SU-DHL-6 (cell line): ENCODE data around the gene CERS6.
"Not testable (repeated sequence)": the region's sequence is repeated elsewhere in the genome, so short reads cannot be mapped to it uniquely, and the experiment has no call there.

ENCODE experiments used
- H2AFZ ChIP-seq: fragments of 200-600 bp; sonication (generic); 2 replicates; pipeline ENCODE4 v1.6.1; 2014; ENCODE audit warnings: low read depth, mild to moderate bottlenecking, moderate library complexity, mixed read lengths, antibody characterized with exemption, low read length; ENCODE audit not compliant: severe bottlenecking
- H3F3A ChIP-seq: fragments of 200-600 bp; shearing (Covaris generic); 2 replicates; pipeline ENCODE4 v1.6.0; 2016; ENCODE audit warnings: antibody characterized with exemption, mild to moderate bottlenecking; ENCODE audit not compliant: insufficient read depth
- H3K27ac ChIP-seq: fragments of 200-600 bp; sonication (generic); 2 replicates; pipeline ENCODE4 v1.5.1; 2016; ENCODE audit warnings: low read depth, mild to moderate bottlenecking, low read length, moderate library complexity, mixed read lengths
- H3K27me3 ChIP-seq: fragments of 200-600 bp; sonication (generic), shearing (Covaris generic); 2 replicates; pipeline ENCODE4 v1.6.0; 2014; ENCODE audit warnings: mild to moderate bottlenecking, low read length
- H3K36me3 ChIP-seq: fragments of 200-600 bp; sonication (generic); 2 replicates; pipeline ENCODE4 v1.6.1; 2014; ENCODE audit warnings: mild to moderate bottlenecking, low read length, mixed read lengths
- H3K4me2 ChIP-seq: fragments of 300-600, 200-600 bp; shearing (Covaris generic), sonication (generic); 2 replicates; pipeline ENCODE4 v1.6.0; 2014; ENCODE audit warnings: low read length, low read depth, mild to moderate bottlenecking; ENCODE audit not compliant: poor library complexity, severe bottlenecking
- H3K4me3 ChIP-seq: fragments of 200-600 bp; sonication (generic); 2 replicates; pipeline ENCODE4 v1.5.1; 2014; ENCODE audit warnings: antibody characterized with exemption, low read length, mild to moderate bottlenecking, mixed read lengths; ENCODE audit not compliant: insufficient read depth, poor library complexity, severe bottlenecking
- H3K79me2 ChIP-seq: fragments of 200-600 bp; sonication (generic); 2 replicates; pipeline ENCODE4 v1.6.1; 2014; ENCODE audit warnings: mild to moderate bottlenecking, low read length, moderate library complexity; ENCODE audit not compliant: insufficient read depth
- H3K9ac ChIP-seq: fragments of 200-600 bp; sonication (generic); 2 replicates; pipeline ENCODE4 v1.7.0; 2014; ENCODE audit warnings: mild to moderate bottlenecking, low read length
- H3K9me2 ChIP-seq: fragments of 200-600 bp; sonication (generic); replicated peaks from 2 replicates; pipeline ENCODE4 v1.6.1; 2014; ENCODE audit warnings: low read length; ENCODE audit not compliant: insufficient read depth
- H3K9me3 ChIP-seq: fragments of 200-600 bp; sonication (generic); 2 replicates; pipeline ENCODE4 v1.6.1; 2014; ENCODE audit warnings: low read length, mixed read lengths; ENCODE audit not compliant: insufficient read depth
- H4K20me1 ChIP-seq: fragments of 200-600 bp; sonication (generic); 2 replicates; pipeline ENCODE4 v1.6.1; 2014; ENCODE audit warnings: low read depth, mild to moderate bottlenecking, antibody characterized with exemption, low read length, moderate library complexity, mixed read lengths
- CTCF ChIP-seq: fragments of 200-600 bp; sonication (generic); IDR thresholded peaks from one replicate; pipeline ENCODE4 v1.5.1; 2017; ENCODE audit warnings: antibody characterized with exemption, mild to moderate bottlenecking, low read length, moderate library complexity; ENCODE audit not compliant: insufficient read depth, poor library complexity, severe bottlenecking
- EZH2phosphoT487 ChIP-seq: fragments of 200-600 bp; sonication (generic), shearing (Covaris generic); conservative IDR thresholded peaks from 2 replicates; pipeline ENCODE4 v1.6.1; 2018; ENCODE audit warnings: mild to moderate bottlenecking, antibody characterized with exemption, low read length, moderate library complexity, mixed read lengths

CERS6 gene

GRCh38 chr2:168655207-168655606 lies 199.1 kb downstream of the CERS6 start:
- no peaks in the 10 kb centered on the region for H4K20me1 ChIP-seq
- no peak overlapping the region for H3K4me2 ChIP-seq
- H3F3A ChIP-seq: no peaks in the 10 kb centered on the region
- H2AFZ ChIP-seq: no peak overlapping the region
- H3K4me3 ChIP-seq: no peak overlapping the region
- TF ChIP-seq CTCF: no peak
- TF ChIP-seq EZH2phosphoT487: no peak
- H3K9ac ChIP-seq: no peak overlapping the region
- H3K9me2 ChIP-seq: no peaks in the 10 kb centered on the region
- H3K79me2 ChIP-seq: no peaks in the 10 kb centered on the region
- no peaks in the 10 kb centered on the region for H3K27me3 ChIP-seq
- no peak overlapping the region for H3K27ac ChIP-seq
- no peaks in the 10 kb centered on the region for H3K9me3 ChIP-seq
- H3K36me3 ChIP-seq: no peaks in the 10 kb centered on the region

GRCh38 chr2:168657378-168657777 lies 201.3 kb downstream of the CERS6 start:
- H4K20me1 ChIP-seq, H3K79me2 ChIP-seq, H3K9ac ChIP-seq, H3K36me3 ChIP-seq, H3K4me3 ChIP-seq, H3K9me2 ChIP-seq, H3K9me3 ChIP-seq, H3F3A ChIP-seq, H2AFZ ChIP-seq, H3K4me2 ChIP-seq, H3K27me3 ChIP-seq, H3K27ac ChIP-seq: not testable (repeated sequence)

- Histone ChIP-seq H3K9ac (no peak overlapping the region), H3K36me3 (no peaks in the 10 kb centered on the region), H3K9me2 (no peaks in the 10 kb centered on the region), H3F3A (no peaks in the 10 kb centered on the region), H3K4me2 (no peak overlapping the region), H3K9me3 (no peaks in the 10 kb centered on the region), H3K27ac (no peak overlapping the region), H3K79me2 (no peaks in the 10 kb centered on the region), H4K20me1 (no peaks in the 10 kb centered on the region), H2AFZ (no peak overlapping the region), H3K4me3 (no peak overlapping the region), H3K27me3 (no peaks in the 10 kb centered on the region)
- no peak for TF ChIP-seq CTCF
- TF ChIP-seq EZH2phosphoT487: no peak
These were observed 202.6 kb downstream of the CERS6 start for GRCh38 chr2:168658706-168659105.

GRCh38 chr2:168660870-168661862 lies 205.1 kb downstream of the CERS6 start:
- Histone ChIP-seq H3K9me2 (no peaks in the 10 kb centered on the region), H2AFZ (no peak overlapping the region), H3K79me2 (no peaks in the 10 kb centered on the region), H3K9me3 (no peaks in the 10 kb centered on the region), H3K9ac (no peak overlapping the region), H3F3A (no peaks in the 10 kb centered on the region), H3K36me3 (no peaks in the 10 kb centered on the region), H3K4me3 (no peak overlapping the region), H4K20me1 (no peaks in the 10 kb centered on the region), H3K4me2 (no peak overlapping the region), H3K27me3 (no peaks in the 10 kb centered on the region), H3K27ac (no peak overlapping the region)
- TF ChIP-seq CTCF (no peak), EZH2phosphoT487 (no peak)
